ENCODE results near the gene THRB. TPM values are rescaled to one million over a fixed set of nuclear protein-coding genes. Genes with fewer than 3 reads are reported as not detected.
"Not testable (repeated sequence)": the region's sequence is repeated elsewhere in the genome, so short reads cannot be mapped to it uniquely, and the experiment has no call there.

Gene THRB
- total and polyA plus RNA-seq, 11 donors: 4.8 to 28.5 (median 21.0) TPM

DNA sequence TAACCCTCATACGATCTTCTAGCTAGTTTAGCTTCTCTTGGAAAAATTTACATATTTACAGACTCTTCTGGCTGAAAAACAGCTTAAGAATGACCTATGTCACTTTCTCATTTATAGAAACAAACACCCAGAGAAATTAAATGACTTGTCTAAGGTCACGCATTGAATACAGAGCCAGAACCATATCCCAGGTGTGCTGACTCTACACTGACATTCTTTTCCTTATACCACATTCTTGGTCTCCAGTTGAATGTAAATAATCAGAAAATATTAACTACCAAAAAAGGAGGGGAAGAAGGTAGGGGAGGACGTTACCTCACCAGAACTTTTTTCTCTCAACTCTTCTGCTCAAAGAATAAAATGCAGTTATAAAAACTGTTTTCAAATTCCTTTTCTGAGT lies 95.0 kb downstream of the THRB start:
- intact Hi-C loops (cut with DNase I): loop anchor here in 1 of 10 donors (10.0 kb wide), 1 partner anchor 65 kb away; no protein-coding TSS in a partner anchor
- H3K36me3 ChIP-seq: no peaks in the 10 kb centered on the region
- no peaks in the 10 kb centered on the region for H3K27me3 ChIP-seq
- peak overlapping the region in 1 of 12 donors; percentile 74 for H3K27ac ChIP-seq
- no peak for TF ChIP-seq POLR2A (IDR thresholded peaks at IDR 0.05)
- TF ChIP-seq, protein P1, sequence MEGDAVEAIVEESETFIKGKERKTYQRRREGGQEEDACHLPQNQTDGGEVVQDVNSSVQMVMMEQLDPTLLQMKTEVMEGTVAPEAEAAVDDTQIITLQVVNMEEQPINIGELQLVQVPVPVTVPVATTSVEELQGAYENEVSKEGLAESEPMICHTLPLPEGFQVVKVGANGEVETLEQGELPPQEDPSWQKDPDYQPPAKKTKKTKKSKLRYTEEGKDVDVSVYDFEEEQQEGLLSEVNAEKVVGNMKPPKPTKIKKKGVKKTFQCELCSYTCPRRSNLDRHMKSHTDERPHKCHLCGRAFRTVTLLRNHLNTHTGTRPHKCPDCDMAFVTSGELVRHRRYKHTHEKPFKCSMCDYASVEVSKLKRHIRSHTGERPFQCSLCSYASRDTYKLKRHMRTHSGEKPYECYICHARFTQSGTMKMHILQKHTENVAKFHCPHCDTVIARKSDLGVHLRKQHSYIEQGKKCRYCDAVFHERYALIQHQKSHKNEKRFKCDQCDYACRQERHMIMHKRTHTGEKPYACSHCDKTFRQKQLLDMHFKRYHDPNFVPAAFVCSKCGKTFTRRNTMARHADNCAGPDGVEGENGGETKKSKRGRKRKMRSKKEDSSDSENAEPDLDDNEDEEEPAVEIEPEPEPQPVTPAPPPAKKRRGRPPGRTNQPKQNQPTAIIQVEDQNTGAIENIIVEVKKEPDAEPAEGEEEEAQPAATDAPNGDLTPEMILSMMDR (IDR thresholded peaks at IDR 0.05): no peak
- no peak for ATAC-seq
- no peak for DNase-seq
- peaks cover 0 to 31% (median 13%) of the 10 kb centered on the region in 12 donors for H3K4me1 ChIP-seq
- H3K9me3 ChIP-seq: peaks cover 0 to 12% (median 0%) of the 10 kb centered on the region in 12 donors
- WGBS, 4 donors: 87 to 92% (median 89%) methylated on average over 3 of the region's 3 CpGs
- H3K4me3 ChIP-seq: no peak overlapping the region

DNA sequence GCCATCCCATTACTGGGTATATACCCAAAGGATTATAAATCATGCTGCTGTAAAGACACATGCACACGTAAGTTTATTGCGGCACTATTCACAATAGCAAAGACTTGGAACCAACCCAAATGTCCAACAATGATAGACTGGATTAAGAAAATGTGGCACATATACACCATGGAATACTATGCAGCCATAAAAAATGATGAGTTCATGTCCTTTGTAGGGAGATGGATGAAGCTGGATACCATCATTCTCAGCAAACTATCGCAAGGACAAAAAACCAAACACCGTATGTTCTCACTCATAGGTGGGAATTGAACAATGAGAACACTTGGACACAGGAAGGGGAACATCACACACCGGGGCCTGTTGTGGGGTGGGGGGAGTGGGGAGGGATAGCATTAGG lies 95.9 kb downstream of the THRB start:
- H3K9me3 ChIP-seq, H3K36me3 ChIP-seq, H3K27me3 ChIP-seq, H3K4me3 ChIP-seq, H3K27ac ChIP-seq, ATAC-seq, DNase-seq: not testable (repeated sequence)
- intact Hi-C loops (cut with DNase I): loop anchor here in 1 of 10 donors (10.0 kb wide), 1 partner anchor 64 kb away; no protein-coding TSS in a partner anchor
- H3K4me1 ChIP-seq: peaks cover 0 to 31% (median 13%) of the 10 kb centered on the region in 12 donors
- 88 to 100% (median 97%) methylated on average over 4 to 5 of the region's 5 CpGs for WGBS, 4 donors

DNA sequence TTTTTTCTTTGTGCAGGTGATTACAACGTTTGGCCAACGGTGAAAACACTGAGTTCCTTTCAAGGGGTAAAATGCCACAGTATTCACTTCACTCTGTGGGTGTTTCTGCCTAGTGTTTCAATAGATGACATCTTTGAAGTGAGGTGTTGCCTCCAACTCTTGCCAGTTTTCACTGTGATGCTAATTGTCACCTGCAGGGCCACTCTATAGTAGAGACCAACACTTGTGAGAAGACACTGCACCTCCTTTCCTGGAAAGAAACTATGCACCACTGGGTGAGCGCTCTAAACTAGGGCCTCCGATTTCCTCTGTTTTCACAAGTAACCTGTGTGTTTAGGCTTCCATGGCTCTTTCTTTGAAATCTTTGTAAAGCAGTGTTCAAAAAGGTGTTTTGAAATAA lies 98.3 kb downstream of the THRB start:
- Histone ChIP-seq H3K27me3 (no peaks in the 10 kb centered on the region), H3K4me1 (peaks cover 0 to 23% (median 11%) of the 10 kb centered on the region in 12 donors), H3K27ac (no peak overlapping the region), H3K9me3 (no peaks in the 10 kb centered on the region), H3K36me3 (no peaks in the 10 kb centered on the region), H3K4me3 (no peak overlapping the region)
- 52 to 61% (median 55%) methylated on average over 4 of the region's 4 CpGs for WGBS, 4 donors
- intact Hi-C loops (cut with DNase I): loop anchor here in 1 of 10 donors (10.0 kb wide), 1 partner anchor 62 kb away; no protein-coding TSS in a partner anchor
- DNase-seq: no peak
- no peak for TF ChIP-seq POLR2A (IDR thresholded peaks at IDR 0.05)
- TF ChIP-seq, protein P1 (IDR thresholded peaks at IDR 0.05): no peak
- ATAC-seq: no peak

DNA sequence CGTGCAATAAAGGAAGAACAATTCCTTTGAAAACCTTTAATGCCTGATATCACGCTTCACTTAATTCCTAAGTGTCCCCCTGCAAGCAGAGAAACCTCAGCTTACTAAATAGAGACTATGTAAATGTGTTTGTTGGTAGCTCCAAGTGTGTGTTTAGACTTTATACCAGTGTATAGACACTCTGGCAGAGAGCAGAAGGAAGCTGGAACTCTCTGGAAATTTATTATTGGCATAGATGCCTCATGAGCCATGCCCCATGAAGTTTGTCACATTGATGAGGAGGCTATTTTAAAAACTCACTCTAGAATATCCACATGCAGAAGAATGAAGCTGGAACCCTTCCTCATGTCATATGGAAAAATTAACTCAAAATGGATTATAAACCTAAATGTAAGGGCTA lies 99.9 kb downstream of the THRB start:
- 76 to 82% (median 77%) methylated on average over 2 of the region's 2 CpGs for WGBS, 4 donors
- no peaks in the 10 kb centered on the region for H3K36me3 ChIP-seq
- peaks cover 0 to 18% (median 2%) of the 10 kb centered on the region in 12 donors for H3K4me1 ChIP-seq
- H3K9me3 ChIP-seq: no peaks in the 10 kb centered on the region
- peak in 2 of 4 donors; percentile 28 to 49 for ATAC-seq
- TF ChIP-seq POLR2A (IDR thresholded peaks at IDR 0.05): no peak
- TF ChIP-seq, protein P1 (IDR thresholded peaks at IDR 0.05): no peak
- no peaks in the 10 kb centered on the region for H3K27me3 ChIP-seq
- no peak for DNase-seq
- no peak overlapping the region for H3K4me3 ChIP-seq
- intact Hi-C loops (cut with DNase I): loop anchor here in 1 of 10 donors (10.0 kb wide), 1 partner anchor 60 kb away; no protein-coding TSS in a partner anchor
- no peak overlapping the region for H3K27ac ChIP-seq

DNA sequence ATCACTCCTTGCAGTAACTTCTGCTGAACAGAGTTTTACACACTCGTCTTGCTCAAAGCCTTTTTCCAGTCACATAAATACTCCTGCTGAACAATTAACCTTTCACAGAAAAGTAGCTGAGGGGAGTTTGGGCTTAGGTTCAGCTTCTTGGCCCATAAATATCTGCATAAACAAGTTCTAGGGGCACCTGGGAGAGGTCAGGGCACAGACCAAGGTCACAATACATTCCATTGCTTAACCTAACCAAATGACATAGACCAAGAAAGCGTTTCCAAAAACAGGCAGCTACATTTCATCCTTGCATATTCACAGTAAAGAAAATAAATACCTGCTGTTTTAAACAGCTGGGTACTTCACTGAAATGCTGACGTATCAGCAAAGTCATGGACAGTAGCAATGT lies 101.3 kb downstream of the THRB start:
- H3K27ac ChIP-seq: no peak overlapping the region
- no peaks in the 10 kb centered on the region for H3K9me3 ChIP-seq
- DNase-seq: no peak
- no peak for ATAC-seq
- H3K4me1 ChIP-seq: peaks cover 0 to 28% (median 6%) of the 10 kb centered on the region in 12 donors
- intact Hi-C loops (cut with DNase I): loop anchor here in 1 of 10 donors (10.0 kb wide), 1 partner anchor 59 kb away; no protein-coding TSS in a partner anchor
- WGBS, 4 donors: 54 to 66% (median 56%) methylated on average over 3 of the region's 3 CpGs
- H3K27me3 ChIP-seq: no peaks in the 10 kb centered on the region
- no peak for TF ChIP-seq POLR2A (IDR thresholded peaks at IDR 0.05)
- TF ChIP-seq, protein P1 (IDR thresholded peaks at IDR 0.05): no peak
- H3K36me3 ChIP-seq: no peaks in the 10 kb centered on the region
- no peak overlapping the region for H3K4me3 ChIP-seq

All from heart left ventricle (tissue), 16 donors.